D341Med (cell line): ENCODE results near the gene SHISA9.

ENCODE experiments used
- DNase-seq: peaks from one replicate; pipeline ENCODE4 v3.0.0; 2012; ENCODE audit warnings: low spot score

The SHISA9 gene

GRCh38 chr16:13076878-13077277 is 175.5 kb downstream of the SHISA9 start:
- no peak for DNase-seq

GRCh38 chr16:13077816-13078215 is 176.4 kb downstream of the SHISA9 start:
- DNase-seq = no peak

GRCh38 chr16:13080531-13080930 is 179.1 kb downstream of the SHISA9 start:
- no peak for DNase-seq

GRCh38 chr16:13081825-13082331 is 180.5 kb downstream of the SHISA9 start:
- DNase-seq = no peak

GRCh38 chr16:13083681-13084080 is 182.3 kb downstream of the SHISA9 start:
- peak; percentile 38 for DNase-seq

GRCh38 chr16:13084331-13084730 is 182.9 kb downstream of the SHISA9 start:
- no peak for DNase-seq

GRCh38 chr16:13093661-13094060 is 192.3 kb downstream of the SHISA9 start:
- no peak for DNase-seq

GRCh38 chr16:13095061-13095460 is 193.7 kb downstream of the SHISA9 start:
- DNase-seq = no peak

- no peak for DNase-seq
These were observed 197.1 kb downstream of the SHISA9 start for GRCh38 chr16:13098536-13098935.

GRCh38 chr16:13099822-13100221 is 198.4 kb downstream of the SHISA9 start:
- DNase-seq = no peak

GRCh38 chr16:13100970-13101369 is 199.6 kb downstream of the SHISA9 start:
- no peak for DNase-seq

- no peak for DNase-seq
These were observed 200.4 kb downstream of the SHISA9 start for GRCh38 chr16:13101828-13102227.

- no peak for DNase-seq
These were observed 201.0 kb downstream of the SHISA9 start for GRCh38 chr16:13102401-13102800.

- no peak for DNase-seq
These were observed 202.6 kb downstream of the SHISA9 start for GRCh38 chr16:13103831-13104530.

- no peak for DNase-seq
These were observed 203.4 kb downstream of the SHISA9 start for GRCh38 chr16:13104772-13105171.

GRCh38 chr16:13105427-13105826 is 204.0 kb downstream of the SHISA9 start:
- no peak for DNase-seq

GRCh38 chr16:13106464-13106863 is 205.1 kb downstream of the SHISA9 start:
- DNase-seq = no peak

- DNase-seq = no peak
These were observed 206.7 kb downstream of the SHISA9 start for GRCh38 chr16:13108126-13108525.

- no peak for DNase-seq
These were observed 207.8 kb downstream of the SHISA9 start for GRCh38 chr16:13109171-13109570.

GRCh38 chr16:13110124-13110796 is 208.9 kb downstream of the SHISA9 start:
- DNase-seq = no peak

GRCh38 chr16:13111747-13112146 is 210.3 kb downstream of the SHISA9 start:
- DNase-seq = no peak

- DNase-seq = no peak
These were observed 212.3 kb downstream of the SHISA9 start for GRCh38 chr16:13113741-13114140.

- DNase-seq = no peak
These were observed 216.7 kb downstream of the SHISA9 start for GRCh38 chr16:13118091-13118490.

- no peak for DNase-seq
These were observed 218.7 kb downstream of the SHISA9 start for GRCh38 chr16:13120091-13120490.
